Activated T-helper 1 cell treated with Interleukin-2 at 50 U/mL for 16 hours (primary cell): ENCODE measurements around the gene ZKSCAN5.
"Not testable (repeated sequence)": the region's sequence is repeated elsewhere in the genome, so short reads cannot be mapped to it uniquely, and the experiment has no call there.

Experiments used
- DNase-seq: peaks from one replicate; pipeline ENCODE4 v3.0.0-alpha.2; 2020; ENCODE audit warnings: low read depth

ZKSCAN5 gene

GRCh38 chr7:99498546-99498944, 5.9 kb upstream of the ZKSCAN5 start:
- DNase-seq = no peak

GRCh38 chr7:99499371-99499720, 5.1 kb upstream of the ZKSCAN5 start:
- peak; percentile 1 for DNase-seq

- peak; percentile 84 for DNase-seq
Observed at GRCh38 chr7:99499721-99500636, 4.5 kb upstream of the ZKSCAN5 start, which contains the start of gene ZNF394. Gene ZNF394, minus strand, starts transcription at chr7:99500281. Its CDS starts 188 bp downstream, at chr7:99500093.

DNA sequence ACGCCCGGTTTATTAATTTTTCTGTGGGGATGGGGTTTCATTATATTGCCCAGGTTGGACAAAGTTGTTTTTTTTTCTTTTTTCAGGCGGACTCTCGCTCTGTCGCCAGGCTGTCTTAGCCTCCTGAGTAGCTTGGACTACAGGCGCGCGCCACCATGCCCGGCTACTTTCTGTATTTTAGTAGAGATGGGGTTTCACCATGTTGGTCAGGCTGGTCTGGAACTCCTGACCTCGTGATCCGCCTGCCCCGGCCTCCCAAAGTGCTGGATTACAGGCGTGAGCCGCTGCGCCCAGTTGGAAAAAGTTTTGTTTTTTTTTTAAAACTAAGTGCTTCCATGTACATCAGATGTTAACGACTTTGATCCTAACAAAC, 3.8 kb upstream of the ZKSCAN5 start:
- no peak for DNase-seq

GRCh38 chr7:99501236-99501635, 3.2 kb upstream of the ZKSCAN5 start:
- DNase-seq = not testable (repeated sequence)

DNA sequence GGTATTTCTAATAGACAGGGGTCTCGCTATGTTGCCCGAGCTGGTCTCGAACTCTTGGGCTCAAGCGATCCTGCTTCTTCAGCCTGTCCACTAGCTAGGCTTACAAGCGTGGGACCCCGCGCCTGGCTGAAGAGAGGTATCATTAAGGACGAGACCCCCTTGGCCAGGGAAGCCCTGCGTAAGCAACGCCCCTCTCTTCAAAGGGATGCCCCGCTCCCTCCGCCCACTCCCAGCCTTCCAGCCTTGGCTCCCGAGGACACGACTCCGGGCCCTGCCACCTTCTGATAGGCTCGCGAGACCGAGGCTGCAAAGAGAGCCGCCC, 220 bp upstream of the ZKSCAN5 start:
- DNase-seq = no peak

GRCh38 chr7:99505324-99505662, 831 bp downstream of the ZKSCAN5 start:
- no peak for DNase-seq

GRCh38 chr7:99514050-99514449, 9.6 kb downstream of the ZKSCAN5 start:
- DNase-seq = no peak

GRCh38 chr7:99521399-99521798, 16.9 kb downstream of the ZKSCAN5 start:
- no peak for DNase-seq

DNA sequence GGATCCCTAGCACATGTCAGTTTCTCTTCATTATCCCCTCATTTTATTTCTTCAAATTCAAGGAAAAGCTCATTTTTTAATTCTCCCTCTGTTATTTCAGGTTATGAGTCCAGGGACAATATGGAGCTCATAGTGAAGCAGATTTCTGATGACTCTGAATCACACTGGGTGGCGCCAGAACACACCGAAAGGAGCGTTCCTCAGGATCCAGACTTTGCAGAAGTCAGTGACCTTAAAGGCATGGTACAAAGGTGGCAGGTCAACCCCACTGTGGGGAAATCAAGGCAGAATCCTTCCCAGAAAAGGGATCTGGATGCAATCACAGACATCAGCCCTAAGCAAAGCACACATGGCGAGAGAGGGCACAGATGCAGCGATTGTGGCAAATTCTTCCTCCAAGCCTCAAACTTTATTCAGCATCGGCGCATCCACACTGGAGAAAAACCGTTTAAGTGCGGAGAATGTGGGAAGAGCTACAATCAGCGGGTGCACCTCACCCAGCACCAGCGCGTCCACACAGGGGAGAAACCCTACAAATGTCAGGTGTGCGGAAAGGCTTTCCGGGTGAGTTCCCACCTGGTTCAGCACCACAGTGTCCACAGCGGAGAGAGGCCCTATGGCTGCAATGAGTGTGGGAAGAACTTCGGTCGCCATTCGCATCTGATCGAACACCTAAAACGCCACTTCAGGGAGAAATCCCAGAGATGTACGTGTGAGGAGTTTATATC, 21.4 kb downstream of the ZKSCAN5 start:
- DNase-seq = peak; percentile 1

- DNase-seq = no peak
Observed at GRCh38 chr7:99531354-99531765, 26.9 kb downstream of the ZKSCAN5 start.

DNA sequence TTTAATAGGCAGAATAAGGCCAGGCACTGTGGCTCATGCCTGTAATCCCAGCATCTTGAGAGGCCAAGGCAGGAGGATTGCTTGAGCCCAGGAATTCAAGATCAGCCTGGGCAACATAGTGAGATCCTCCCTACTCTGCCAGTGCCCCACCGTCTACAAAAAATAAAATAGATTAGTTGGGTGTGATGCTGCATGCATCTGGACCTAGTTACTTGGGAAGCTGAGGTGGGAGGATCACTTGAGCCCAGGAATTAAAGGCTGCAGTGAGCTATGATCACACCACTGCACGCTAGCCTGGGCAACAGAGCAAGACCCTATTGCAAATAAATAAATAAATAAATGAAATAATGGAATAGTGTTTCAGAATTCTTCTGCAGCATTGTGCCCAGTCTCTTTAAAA, 31.2 kb downstream of the ZKSCAN5 start:
- DNase-seq = no peak

DNA sequence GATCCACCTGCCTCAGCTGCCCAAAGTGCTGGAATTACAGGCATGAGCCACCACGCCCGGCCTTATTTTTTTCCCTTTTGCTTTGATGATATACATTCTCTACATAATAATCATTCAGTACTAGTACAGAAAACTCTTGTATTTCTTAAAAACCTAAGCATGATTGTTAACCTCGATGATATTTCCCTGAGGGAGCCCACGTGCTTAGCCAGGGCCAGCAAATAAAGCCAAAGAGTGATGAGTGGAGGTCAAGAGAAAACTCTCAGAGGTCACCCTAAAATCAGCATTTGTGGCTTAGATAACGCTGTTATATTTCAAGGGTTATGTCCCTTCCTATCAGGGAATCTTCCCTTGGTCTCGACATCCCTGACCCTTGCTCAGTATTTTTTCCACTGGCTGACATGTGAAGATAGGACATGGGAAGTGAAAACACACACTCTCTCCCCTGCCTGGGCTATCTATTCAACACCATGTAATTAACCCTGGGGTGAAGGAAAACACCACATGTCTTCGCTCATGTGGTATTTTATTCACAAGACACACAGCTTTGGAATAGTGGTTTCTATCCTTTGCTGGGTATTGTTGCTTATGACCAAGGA, 34.9 kb downstream of the ZKSCAN5 start:
- DNase-seq = no peak

DNA sequence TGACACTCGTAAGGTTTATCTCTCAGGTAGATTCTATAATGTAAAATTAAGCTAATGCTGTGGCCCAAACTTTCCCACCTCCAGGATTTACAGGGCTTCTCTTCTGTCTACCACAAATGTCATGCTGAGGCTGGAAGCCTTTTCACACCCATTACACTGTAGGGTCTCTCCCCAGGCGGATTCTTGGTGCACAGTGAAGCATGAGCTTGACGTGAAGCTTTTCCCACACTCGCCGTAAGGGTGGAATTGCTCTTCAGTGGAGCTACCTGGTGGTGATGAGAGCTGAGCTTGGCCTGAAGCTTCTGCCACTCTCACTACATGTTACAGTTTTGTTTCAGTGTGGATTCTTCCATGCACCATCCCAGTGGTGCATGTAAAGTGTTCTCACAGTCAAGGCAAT, 36.1 kb downstream of the ZKSCAN5 start:
- no peak for DNase-seq

GRCh38 chr7:99541212-99541611, 36.8 kb downstream of the ZKSCAN5 start:
- DNase-seq = no peak

GRCh38 chr7:99543081-99543671, 38.7 kb downstream of the ZKSCAN5 start:
- DNase-seq = no peak

- DNase-seq = no peak
Observed at GRCh38 chr7:99543916-99544315, 39.5 kb downstream of the ZKSCAN5 start.

DNA sequence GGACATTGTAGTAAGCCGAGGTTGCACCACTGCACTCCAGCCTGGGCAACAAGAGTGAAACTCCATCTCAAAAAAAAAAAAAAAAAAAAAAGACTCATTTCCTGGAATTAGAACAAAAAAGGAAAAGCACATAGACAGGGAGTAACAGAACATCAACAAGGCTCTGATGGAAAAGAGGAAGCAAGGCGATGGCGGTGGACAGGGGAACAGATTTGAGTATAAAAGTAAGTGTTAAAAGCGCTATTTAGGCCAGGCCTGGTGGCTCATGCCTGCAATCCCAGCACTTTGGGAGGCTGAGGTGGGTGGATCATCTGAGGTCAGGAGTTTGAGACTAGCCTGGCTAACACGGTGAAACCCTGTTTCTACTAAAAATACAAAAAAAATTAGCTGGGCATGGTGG, 40.8 kb downstream of the ZKSCAN5 start:
- not testable (repeated sequence) for DNase-seq

DNA sequence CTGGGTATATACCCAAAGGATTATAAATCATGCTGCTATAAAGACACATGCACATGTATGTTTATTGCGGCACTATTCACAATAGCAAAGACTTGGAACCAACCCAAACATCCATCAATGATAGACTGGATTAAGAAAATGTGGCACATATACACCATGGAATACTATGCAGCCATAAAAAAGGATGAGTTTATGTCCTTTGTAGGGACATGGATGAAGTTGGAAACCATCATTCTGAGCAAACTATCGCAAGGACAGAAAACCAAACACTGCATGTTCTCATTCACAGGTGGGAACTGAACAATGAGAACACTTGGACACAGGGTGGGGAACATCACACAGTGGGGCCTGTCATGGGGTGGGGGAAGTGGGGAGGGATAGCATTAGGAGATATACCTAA, 45.1 kb downstream of the ZKSCAN5 start:
- not testable (repeated sequence) for DNase-seq

DNA sequence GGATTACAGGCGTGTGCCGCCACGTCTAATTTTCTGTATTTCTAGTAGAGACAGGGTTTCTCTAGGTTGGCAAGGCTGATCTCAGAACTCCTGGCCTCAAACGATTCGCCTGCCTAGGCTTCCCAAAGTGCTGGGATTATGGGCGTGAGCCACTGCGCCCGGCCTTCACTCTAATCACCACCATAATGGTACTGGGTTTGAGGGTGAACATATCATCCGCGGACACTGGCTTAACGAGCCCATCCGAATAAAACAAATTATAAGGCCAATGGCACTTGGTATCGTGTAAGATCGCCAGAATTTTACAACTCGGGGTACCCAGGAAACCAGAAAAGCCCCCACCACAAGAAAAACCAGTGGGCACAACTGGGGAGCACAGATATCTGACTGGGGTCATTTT, 46.9 kb downstream of the ZKSCAN5 start:
- DNase-seq = no peak

GRCh38 chr7:99551767-99552463, 47.5 kb downstream of the ZKSCAN5 start, which contains the start of gene FAM200A:
Gene FAM200A, minus strand, starts transcription at chr7:99552114. Its CDS starts 3,707 bp downstream, at chr7:99548407.
- peak; percentile 75 for DNase-seq

DNA sequence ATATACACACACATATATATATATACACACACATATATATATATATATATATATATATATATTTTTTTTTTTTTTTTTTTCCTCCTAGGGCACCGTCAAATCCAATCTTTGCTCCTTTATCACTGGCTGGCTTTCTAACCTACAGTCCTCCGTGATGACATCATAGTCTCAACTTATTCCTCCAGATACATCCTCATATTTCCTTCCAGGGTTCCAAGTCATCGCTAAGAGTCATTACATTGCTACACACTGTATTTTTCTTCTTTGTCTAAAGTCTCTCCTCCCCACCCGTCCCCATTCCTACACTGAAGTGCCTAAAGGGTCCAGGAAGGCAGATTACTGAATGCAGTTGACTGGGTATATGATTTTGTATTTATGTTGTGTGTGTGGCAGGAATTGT, 48.6 kb downstream of the ZKSCAN5 start:
- DNase-seq = no peak
